ENCODE data around the gene INSRR. TPM values are rescaled to one million over a fixed set of nuclear protein-coding genes. Genes with fewer than 3 reads are reported as not detected.

Gene INSRR
- total and polyA plus RNA-seq, 9 of the 15 experiments (the other 6 are each of a cell fraction or from before 2014, with no cell fraction given): 0.03 to 0.18 (median 0.06) TPM; not detected in 3

- TF ChIP-seq, protein P1, sequence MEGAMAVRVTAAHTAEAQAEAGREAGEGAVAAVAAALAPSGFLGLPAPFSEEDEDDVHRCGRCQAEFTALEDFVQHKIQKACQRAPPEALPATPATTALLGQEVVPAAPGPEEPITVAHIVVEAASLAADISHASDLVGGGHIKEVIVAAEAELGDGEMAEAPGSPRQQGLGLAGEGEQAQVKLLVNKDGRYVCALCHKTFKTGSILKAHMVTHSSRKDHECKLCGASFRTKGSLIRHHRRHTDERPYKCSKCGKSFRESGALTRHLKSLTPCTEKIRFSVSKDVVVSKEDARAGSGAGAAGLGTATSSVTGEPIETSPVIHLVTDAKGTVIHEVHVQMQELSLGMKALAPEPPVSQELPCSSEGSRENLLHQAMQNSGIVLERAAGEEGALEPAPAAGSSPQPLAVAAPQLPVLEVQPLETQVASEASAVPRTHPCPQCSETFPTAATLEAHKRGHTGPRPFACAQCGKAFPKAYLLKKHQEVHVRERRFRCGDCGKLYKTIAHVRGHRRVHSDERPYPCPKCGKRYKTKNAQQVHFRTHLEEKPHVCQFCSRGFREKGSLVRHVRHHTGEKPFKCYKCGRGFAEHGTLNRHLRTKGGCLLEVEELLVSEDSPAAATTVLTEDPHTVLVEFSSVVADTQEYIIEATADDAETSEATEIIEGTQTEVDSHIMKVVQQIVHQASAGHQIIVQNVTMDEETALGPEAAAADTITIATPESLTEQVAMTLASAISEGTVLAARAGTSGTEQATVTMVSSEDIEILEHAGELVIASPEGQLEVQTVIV (CRISPR knock-in tag; IDR thresholded peaks at IDR 0.05; ENCODE audit: borderline replicate concordance): no peak
- TF ChIP-seq SAP30 (IDR thresholded peaks at IDR 0.05; ENCODE audit: borderline replicate concordance, insufficient read depth, low read depth, low read length, poor library complexity, severe bottlenecking) (no peak), SMARCB1 (IDR thresholded peaks at IDR 0.05; ENCODE audit: insufficient read length, low read depth) (no peak), NCOA4 (IDR thresholded peaks at IDR 0.05; ENCODE audit: partially characterized antibody) (no peak), MAFG (tag; conservative IDR thresholded peaks at IDR 0.05) (no peak), CREB3 (tag; conservative IDR thresholded peaks at IDR 0.05; ENCODE audit: low read depth) (no peak), CBX2 (IDR thresholded peaks at IDR 0.05; ENCODE audit: insufficient read depth, low read length, poor library complexity, severe bottlenecking) (no peak), MEF2D (tag; conservative IDR thresholded peaks at IDR 0.05; ENCODE audit: low read depth) (no peak), SNIP1 (IDR thresholded peaks at IDR 0.05; ENCODE audit: low read depth) (no peak), TAF1 (IDR thresholded peaks at IDR 0.05; ENCODE audit: control insufficient read depth, extremely low read depth, insufficient read depth, low read length, severe bottlenecking) (no peak), CEBPB (tag; IDR thresholded peaks at IDR 0.05) (no peak), DMBX1 (CRISPR knock-in tag; IDR thresholded peaks at IDR 0.05; ENCODE audit: borderline replicate concordance) (no peak)
- TF ChIP-seq, protein P2, sequence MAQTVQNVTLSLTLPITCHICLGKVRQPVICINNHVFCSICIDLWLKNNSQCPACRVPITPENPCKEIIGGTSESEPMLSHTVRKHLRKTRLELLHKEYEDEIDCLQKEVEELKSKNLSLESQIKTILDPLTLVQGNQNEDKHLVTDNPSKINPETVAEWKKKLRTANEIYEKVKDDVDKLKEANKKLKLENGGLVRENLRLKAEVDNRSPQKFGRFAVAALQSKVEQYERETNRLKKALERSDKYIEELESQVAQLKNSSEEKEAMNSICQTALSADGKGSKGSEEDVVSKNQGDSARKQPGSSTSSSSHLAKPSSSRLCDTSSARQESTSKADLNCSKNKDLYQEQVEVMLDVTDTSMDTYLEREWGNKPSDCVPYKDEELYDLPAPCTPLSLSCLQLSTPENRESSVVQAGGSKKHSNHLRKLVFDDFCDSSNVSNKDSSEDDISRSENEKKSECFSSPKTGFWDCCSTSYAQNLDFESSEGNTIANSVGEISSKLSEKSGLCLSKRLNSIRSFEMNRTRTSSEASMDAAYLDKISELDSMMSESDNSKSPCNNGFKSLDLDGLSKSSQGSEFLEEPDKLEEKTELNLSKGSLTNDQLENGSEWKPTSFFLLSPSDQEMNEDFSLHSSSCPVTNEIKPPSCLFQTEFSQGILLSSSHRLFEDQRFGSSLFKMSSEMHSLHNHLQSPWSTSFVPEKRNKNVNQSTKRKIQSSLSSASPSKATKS (CRISPR knock-in tag; IDR thresholded peaks at IDR 0.05): no peak
These were observed 46.3 kb upstream of the INSRR start (continued) for GRCh38 chr1:156905176-156905575.

All from K562 (cell line).